Measurements from ENCODE around the gene AOPEP.
A peak's percentile ranks its signal among the peaks of the same experiment; 100 is the strongest.

Gene AOPEP

GRCh38 chr9:94928691-94929368 lies 202.3 kb downstream of the AOPEP start:
- Histone ChIP-seq H3K27me3 (ENCODE audit: insufficient read depth, low read length) (no peaks in the 10 kb centered on the region), H3K79me2 (ENCODE audit: insufficient read depth, low read length) (no peaks in the 10 kb centered on the region), H3K4me1 (ENCODE audit: insufficient read depth, low read length, severe bottlenecking) (peaks cover 20% of the 10 kb centered on the region), H3K36me3 (ENCODE audit: insufficient read depth, low read length) (0 out of 2 replicates have a peak, but pooled peaks cover 4% of the 10 kb centered on the region), H4K20me1 (ENCODE audit: insufficient read depth, low read length) (no peaks in the 10 kb centered on the region), H3K9me3 (ENCODE audit: low read length) (no peaks in the 10 kb centered on the region), H3K4me3 (ENCODE audit: low read depth, low read length, poor library complexity, severe bottlenecking) (no peak overlapping the region), H3K27ac (ENCODE audit: low read depth, low read length, poor library complexity, severe bottlenecking) (no peak overlapping the region), H2AFZ (ENCODE audit: low read length) (no peak overlapping the region), H3F3A (ENCODE audit: insufficient read depth, low read length) (peaks cover 5% of the 10 kb centered on the region; the same call in 1 of the 2 replicates), H3K9me2 (ENCODE audit: low read depth, low read length) (no peaks in the 10 kb centered on the region), H3K9ac (ENCODE audit: low read length) (no peak overlapping the region), H3K4me2 (ENCODE audit: low read length) (no peak overlapping the region)
- TF ChIP-seq EZH2 (IDR thresholded peaks at IDR 0.05; ENCODE audit: borderline replicate concordance, low read length) (no peak), CTCF (IDR thresholded peaks at IDR 0.05; ENCODE audit: low read length) (no peak)

- Histone ChIP-seq H3K4me2 (ENCODE audit: low read length) (no peak overlapping the region), H3F3A (ENCODE audit: insufficient read depth, low read length) (no peaks in the 10 kb centered on the region), H3K9me3 (ENCODE audit: low read length) (no peaks in the 10 kb centered on the region), H3K27ac (ENCODE audit: low read depth, low read length, poor library complexity, severe bottlenecking) (no peak overlapping the region), H3K4me3 (ENCODE audit: low read depth, low read length, poor library complexity, severe bottlenecking) (no peak overlapping the region), H3K4me1 (ENCODE audit: insufficient read depth, low read length, severe bottlenecking) (peaks cover 15% of the 10 kb centered on the region), H3K9ac (ENCODE audit: low read length) (no peak overlapping the region), H2AFZ (ENCODE audit: low read length) (no peak overlapping the region), H3K9me2 (ENCODE audit: low read depth, low read length) (no peaks in the 10 kb centered on the region), H3K36me3 (ENCODE audit: insufficient read depth, low read length) (0 out of 2 replicates have a peak, but pooled peaks cover 4% of the 10 kb centered on the region), H4K20me1 (ENCODE audit: insufficient read depth, low read length) (no peaks in the 10 kb centered on the region), H3K79me2 (ENCODE audit: insufficient read depth, low read length) (no peaks in the 10 kb centered on the region), H3K27me3 (ENCODE audit: insufficient read depth, low read length) (no peaks in the 10 kb centered on the region)
- TF ChIP-seq EZH2 (IDR thresholded peaks at IDR 0.05; ENCODE audit: borderline replicate concordance, low read length), result no peak
- TF ChIP-seq CTCF (IDR thresholded peaks at IDR 0.05; ENCODE audit: low read length), result no peak
These were observed 202.9 kb downstream of the AOPEP start for GRCh38 chr9:94929369-94929756.

- Histone ChIP-seq H3K9me2 (ENCODE audit: low read depth, low read length) (no peaks in the 10 kb centered on the region), H3K9me3 (ENCODE audit: low read length) (no peaks in the 10 kb centered on the region), H4K20me1 (ENCODE audit: insufficient read depth, low read length) (no peaks in the 10 kb centered on the region), H3K27me3 (ENCODE audit: insufficient read depth, low read length) (no peaks in the 10 kb centered on the region), H3F3A (ENCODE audit: insufficient read depth, low read length) (no peaks in the 10 kb centered on the region), H3K79me2 (ENCODE audit: insufficient read depth, low read length) (no peaks in the 10 kb centered on the region), H2AFZ (ENCODE audit: low read length) (no peak overlapping the region), H3K36me3 (ENCODE audit: insufficient read depth, low read length) (0 out of 2 replicates have a peak, but pooled peaks cover under 1% of the 10 kb centered on the region), H3K4me1 (ENCODE audit: insufficient read depth, low read length, severe bottlenecking) (peaks cover 10% of the 10 kb centered on the region), H3K27ac (ENCODE audit: low read depth, low read length, poor library complexity, severe bottlenecking) (peak overlapping the region; percentile 15), H3K4me3 (ENCODE audit: low read depth, low read length, poor library complexity, severe bottlenecking) (no peak overlapping the region), H3K4me2 (ENCODE audit: low read length) (no peak overlapping the region), H3K9ac (ENCODE audit: low read length) (no peak overlapping the region)
- TF ChIP-seq EZH2 (IDR thresholded peaks at IDR 0.05; ENCODE audit: borderline replicate concordance, low read length), result no peak
- no peak for TF ChIP-seq CTCF (IDR thresholded peaks at IDR 0.05; ENCODE audit: low read length)
These were observed 204.6 kb downstream of the AOPEP start for GRCh38 chr9:94931036-94931633.

All from OCI-LY1 (cell line).